ENCODE measurements around the gene EIF4H. TPM values are rescaled to one million over a fixed set of nuclear protein-coding genes. Genes with fewer than 3 reads are reported as not detected.
A peak's percentile ranks its signal among the peaks of the same experiment; 100 is the strongest.
"Not testable (repeated sequence)": the region's sequence is repeated elsewhere in the genome, so short reads cannot be mapped to it uniquely, and the experiment has no call there.

The EIF4H gene
- total and polyA plus RNA-seq, 2 experiments from 2014 or later: 228 to 305 TPM

- WGBS, 2 experiments (ENCODE audit: low coverage in 1 of 2, low lambda C conversion rate in 2 of 2, missing lambda C conversion rate in 2 of 2): 10 to 11% methylated on average over 19 to 23 of the region's 23 CpGs
- no peak for TF ChIP-seq EZH2 (IDR thresholded peaks at IDR 0.05; ENCODE audit: insufficient read depth, poor library complexity, severe bottlenecking)
- TF ChIP-seq EZH2phosphoT487 (IDR thresholded peaks at IDR 0.05; ENCODE audit: insufficient read depth, low read depth): no peak
- no peaks in the 10 kb centered on the region for H3K79me2 ChIP-seq (ENCODE audit: insufficient read depth)
- H3K9me2 ChIP-seq (ENCODE audit: insufficient read depth): no peaks in the 10 kb centered on the region
- no peaks in the 10 kb centered on the region for H4K20me1 ChIP-seq (ENCODE audit: insufficient read depth)
- no peak overlapping the region for H3K27ac ChIP-seq
- peaks cover 6% of the 10 kb centered on the region for H3K4me1 ChIP-seq (ENCODE audit: insufficient read depth)
- peak overlapping the region; percentile 93 for H3K4me2 ChIP-seq (ENCODE audit: unreplicated experiment)
- H3K9ac ChIP-seq: peak overlapping the region; percentile 44; the same call in 1 of the 2 replicates
- no peaks in the 10 kb centered on the region for H3K36me3 ChIP-seq (ENCODE audit: low read depth)
- H2AFZ ChIP-seq: peak overlapping the region; percentile 86
- H3K9me3 ChIP-seq (ENCODE audit: low read depth): no peaks in the 10 kb centered on the region
- in situ Hi-C loops (cut with MboI): no loop called here
- H3K4me3 ChIP-seq: peak overlapping the region; percentile 71
- H3F3A ChIP-seq (ENCODE audit: insufficient read depth): no peaks in the 10 kb centered on the region
- no peaks in the 10 kb centered on the region for H3K27me3 ChIP-seq (replicated peaks; ENCODE audit: insufficient read depth)
- peak; percentile 81 for DNase-seq
These were observed 32.5 kb downstream of the EIF4H start for GRCh38 chr7:74206589-74207120.

GRCh38 chr7:74207586-74207985 lies 33.4 kb downstream of the EIF4H start:
- no peaks in the 10 kb centered on the region for H3K79me2 ChIP-seq (ENCODE audit: insufficient read depth)

DNA sequence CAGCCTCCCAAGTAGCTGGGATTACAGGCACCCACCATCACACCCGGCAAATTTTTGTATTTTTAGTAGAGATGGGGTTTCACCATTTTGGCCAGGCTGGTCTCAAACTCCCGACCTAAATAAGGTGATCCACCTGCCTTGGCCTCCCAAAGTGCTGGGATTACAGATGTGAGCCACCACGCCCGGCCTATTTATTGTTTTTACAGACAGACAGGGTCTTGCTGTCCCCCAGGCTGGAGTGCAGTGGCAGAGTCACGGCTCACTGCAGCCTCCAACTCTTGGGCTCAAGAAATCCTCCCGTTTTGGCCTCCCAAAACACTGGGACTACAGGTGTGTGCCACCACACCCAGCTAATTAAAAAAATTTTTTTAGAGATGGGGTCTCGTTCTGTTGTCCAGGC lies 34.1 kb downstream of the EIF4H start:
- DNase-seq; H3K79me2 ChIP-seq (ENCODE audit: insufficient read depth); H3K36me3 ChIP-seq (ENCODE audit: low read depth); in situ Hi-C loops (cut with MboI); H3K4me1 ChIP-seq (ENCODE audit: insufficient read depth); H3K4me3 ChIP-seq; H3F3A ChIP-seq (ENCODE audit: insufficient read depth); H3K27me3 ChIP-seq (replicated peaks; ENCODE audit: insufficient read depth); H3K27ac ChIP-seq; H4K20me1 ChIP-seq (ENCODE audit: insufficient read depth); H3K4me2 ChIP-seq (ENCODE audit: unreplicated experiment); H3K9me2 ChIP-seq (ENCODE audit: insufficient read depth); H3K9ac ChIP-seq; H2AFZ ChIP-seq; H3K9me3 ChIP-seq (ENCODE audit: low read depth): not testable (repeated sequence)
- WGBS, 2 experiments (ENCODE audit: low coverage in 1 of 2, low lambda C conversion rate in 2 of 2, missing lambda C conversion rate in 2 of 2): 84 to 86% methylated on average over 7 of the region's 7 CpGs

More at GRCh38 chr7:74207586-74207985, 33.4 kb downstream of the EIF4H start:
- Histone ChIP-seq H3K36me3 (ENCODE audit: low read depth) (no peaks in the 10 kb centered on the region), H3K9me2 (ENCODE audit: insufficient read depth) (no peaks in the 10 kb centered on the region), H3K27ac (no peak overlapping the region), H3K4me3 (no peak overlapping the region), H3F3A (ENCODE audit: insufficient read depth) (no peaks in the 10 kb centered on the region), H3K4me2 (ENCODE audit: unreplicated experiment) (no peak overlapping the region), H3K9ac (no peak overlapping the region), H3K9me3 (ENCODE audit: low read depth) (no peaks in the 10 kb centered on the region), H3K4me1 (ENCODE audit: insufficient read depth) (peaks cover 7% of the 10 kb centered on the region), H3K27me3 (replicated peaks; ENCODE audit: insufficient read depth) (no peaks in the 10 kb centered on the region), H2AFZ (no peak overlapping the region), H4K20me1 (ENCODE audit: insufficient read depth) (no peaks in the 10 kb centered on the region)
- in situ Hi-C loops (cut with MboI): no loop called here
- TF ChIP-seq EZH2 (IDR thresholded peaks at IDR 0.05; ENCODE audit: insufficient read depth, poor library complexity, severe bottlenecking) (no peak), EZH2phosphoT487 (IDR thresholded peaks at IDR 0.05; ENCODE audit: insufficient read depth, low read depth) (no peak)
- 73 to 79% methylated on average over 11 of the region's 11 CpGs for WGBS, 2 experiments (ENCODE audit: low coverage in 1 of 2, low lambda C conversion rate in 2 of 2, missing lambda C conversion rate in 2 of 2)
- DNase-seq: no peak

GRCh38 chr7:74212661-74213060 lies 38.5 kb downstream of the EIF4H start:
- Histone ChIP-seq H3K9me3 (ENCODE audit: low read depth) (no peaks in the 10 kb centered on the region), H4K20me1 (ENCODE audit: insufficient read depth) (no peaks in the 10 kb centered on the region), H3K9ac (no peak overlapping the region), H3K4me3 (no peak overlapping the region), H3K79me2 (ENCODE audit: insufficient read depth) (no peaks in the 10 kb centered on the region), H3K4me2 (ENCODE audit: unreplicated experiment) (no peak overlapping the region), H3K36me3 (ENCODE audit: low read depth) (no peaks in the 10 kb centered on the region), H3K27me3 (replicated peaks; ENCODE audit: insufficient read depth) (no peaks in the 10 kb centered on the region), H3K27ac (no peak overlapping the region), H2AFZ (no peak overlapping the region), H3K9me2 (ENCODE audit: insufficient read depth) (no peaks in the 10 kb centered on the region), H3K4me1 (ENCODE audit: insufficient read depth) (peaks cover 7% of the 10 kb centered on the region; the same call in 1 of the 2 replicates), H3F3A (ENCODE audit: insufficient read depth) (no peaks in the 10 kb centered on the region)
- in situ Hi-C loops (cut with MboI): no loop called here
- TF ChIP-seq EZH2 (IDR thresholded peaks at IDR 0.05; ENCODE audit: insufficient read depth, poor library complexity, severe bottlenecking) (no peak), EZH2phosphoT487 (IDR thresholded peaks at IDR 0.05; ENCODE audit: insufficient read depth, low read depth) (no peak)
- WGBS, 2 experiments (ENCODE audit: low coverage in 1 of 2, low lambda C conversion rate in 2 of 2, missing lambda C conversion rate in 2 of 2): 94 to 98% methylated on average over 10 to 11 of the region's 11 CpGs
- DNase-seq: no peak
